Adrenal gland (tissue), 5 donors: Measurements from ENCODE around the gene SRBD1.

Experiments used
- CTCF ChIP-seq, 6 experiments: fragments of 450-650 bp in 4 of 6; fragments of 200-600 bp in 2 of 6; sonication (generic) in 1 of 6; IDR thresholded peaks; 1 replicate in 5 of 6; 2 replicates in 1 of 6; pipeline versions ENCODE4 v1.5.1 to v1.8.0; 2016 to 2021; ENCODE audit warnings: antibody characterized with exemption in 6 of 6, mild to moderate bottlenecking in 2 of 6, moderate library complexity in 1 of 6
- POLR2A ChIP-seq, 2 donors: fragments of 450-650 bp; IDR thresholded peaks; one replicate each; pipeline ENCODE4 v1.6.1; 2017; ENCODE audit warnings: antibody characterized with exemption in 2 of 2, mild to moderate bottlenecking in 2 of 2, moderate library complexity in 1 of 2
- donor health status: DM: no; HTN: no; CAD: no.

GRCh38 chr2:45391866-45392265 is 219.2 kb downstream of the SRBD1 start:
- TF ChIP-seq CTCF (IDR thresholded peaks at IDR 0.05) (no peak), POLR2A (IDR thresholded peaks at IDR 0.05) (no peak)
